HG03039 (cell line): ENCODE results near the gene MPND.
"Not testable (repeated sequence)": the region's sequence is repeated elsewhere in the genome, so short reads cannot be mapped to it uniquely, and the experiment has no call there.

ENCODE experiments used
- ATAC-seq: cut with Tn5 transposase; IDR thresholded peaks from one replicate; pipeline ENCODE4 v1.9.1; 2021; ENCODE audit warnings: mild to moderate bottlenecking, moderate library complexity; ENCODE audit not compliant: unreplicated experiment

The MPND gene

GRCh38 chr19:4345342-4346019, 2.1 kb downstream of the MPND start:
- no peak for ATAC-seq

GRCh38 chr19:4346020-4346383, 2.6 kb downstream of the MPND start:
- no peak for ATAC-seq

GRCh38 chr19:4347521-4347920, 4.2 kb downstream of the MPND start:
- no peak for ATAC-seq

- ATAC-seq: not testable (repeated sequence)
Observed at GRCh38 chr19:4349225-4349624, 5.9 kb downstream of the MPND start.

- ATAC-seq: no peak
Observed at GRCh38 chr19:4350111-4350510, 6.7 kb downstream of the MPND start.

GRCh38 chr19:4350726-4351125, 7.4 kb downstream of the MPND start:
- no peak for ATAC-seq

- ATAC-seq: no peak
Observed at GRCh38 chr19:4352701-4353121, 9.3 kb downstream of the MPND start.

GRCh38 chr19:4354282-4354681, 10.9 kb downstream of the MPND start:
- ATAC-seq: no peak

- no peak for ATAC-seq
Observed at GRCh38 chr19:4354897-4355296, 11.5 kb downstream of the MPND start.

GRCh38 chr19:4357095-4357797, 13.9 kb downstream of the MPND start:
- no peak for ATAC-seq

GRCh38 chr19:4357921-4358326, 14.6 kb downstream of the MPND start:
- ATAC-seq: no peak

- no peak for ATAC-seq
Observed at GRCh38 chr19:4358709-4359626, 15.6 kb downstream of the MPND start.

- no peak for ATAC-seq
Observed at GRCh38 chr19:4359627-4360000, 16.3 kb downstream of the MPND start.

- no peak for ATAC-seq
Observed at GRCh38 chr19:4360081-4360569, 16.8 kb downstream of the MPND start.

- ATAC-seq: no peak
Observed at GRCh38 chr19:4360641-4361151, 17.3 kb downstream of the MPND start.

- no peak for ATAC-seq
Observed at GRCh38 chr19:4361152-4362046, 18.0 kb downstream of the MPND start.

- ATAC-seq: no peak
Observed at GRCh38 chr19:4362101-4362828, 18.9 kb downstream of the MPND start.

- ATAC-seq: no peak
Observed at GRCh38 chr19:4362831-4363545, 19.6 kb downstream of the MPND start.
